Stimulated activated CD8-positive, alpha-beta memory T cell treated with anti-CD3 and anti-CD28 coated beads, Interleukin-7, amount 100 ng/mL, for 48 hours (primary cell): Measurements from ENCODE around the gene CDY1.
"Not testable (repeated sequence)": the region's sequence is repeated elsewhere in the genome, so short reads cannot be mapped to it uniquely, and the experiment has no call there.

Experiments used
- DNase-seq, 2 donors: peaks; one replicate each; pipeline ENCODE4 v3.0.0-alpha.2; 2020; ENCODE audit warnings: low read depth in 1 of 2; ENCODE audit errors: extremely low read depth in 1 of 2

The CDY1 gene

GRCh38 chrY:25621817-25622216 lies at the start of gene CDY1:
Gene CDY1 (plus strand): TSS chrY:25622117. CDS start chrY:25622443, 326 bp downstream.
- not testable (repeated sequence) for DNase-seq

GRCh38 chrY:25593336-25593735 lies 28.6 kb upstream of the CDY1 start:
- DNase-seq = not testable (repeated sequence)

- not testable (repeated sequence) for DNase-seq
Observed at GRCh38 chrY:25620209-25620608, 1.7 kb upstream of the CDY1 start.

- not testable (repeated sequence) for DNase-seq
Observed at GRCh38 chrY:25626524-25626923, 4.6 kb downstream of the CDY1 start.

GRCh38 chrY:25630383-25631112 lies 8.6 kb downstream of the CDY1 start:
- not testable (repeated sequence) for DNase-seq

GRCh38 chrY:25639852-25640251 lies 17.9 kb downstream of the CDY1 start:
- not testable (repeated sequence) for DNase-seq

GRCh38 chrY:25643024-25643915 lies 21.4 kb downstream of the CDY1 start:
- DNase-seq = not testable (repeated sequence)
